Suprapubic skin (tissue), 4 donors: ENCODE results near the gene HSPE1.

ENCODE experiments used
- EP300 ChIP-seq: sonication (generic); formaldehyde crosslinking; IDR thresholded peaks from one replicate; pipeline ENCODE4 v1.6.1; 2017; ENCODE audit warnings: antibody characterized with exemption
- POLR2AphosphoS5 ChIP-seq, 3 donors: sonication (generic); formaldehyde crosslinking; IDR thresholded peaks; one replicate each; pipeline ENCODE4 v1.6.1; 2017; ENCODE audit warnings: antibody characterized with exemption in 3 of 3

GRCh38 chr2:197547163-197547900, 47.2 kb downstream of the HSPE1 start:
- no peak for TF ChIP-seq EP300
- TF ChIP-seq POLR2AphosphoS5 (IDR thresholded peaks at IDR 0.05), result no peak
